ENCODE data around the gene NPM1.

GRCh38 chr5:171342362-171343111 is 45.1 kb upstream of the NPM1 start:
- TF ChIP-seq EP300 (IDR thresholded peaks at IDR 0.05; ENCODE audit: borderline replicate concordance) (no peak), CEBPB (IDR thresholded peaks at IDR 0.05) (no peak), TAF1 (IDR thresholded peaks at IDR 0.05; ENCODE audit: low read depth) (no peak), REST (IDR thresholded peaks at IDR 0.05; ENCODE audit: low read depth) (no peak)
